Esophagus (tissue), 2 donors: Measurements from ENCODE around the gene BRMS1. TPM values are rescaled to one million over a fixed set of nuclear protein-coding genes. Genes with fewer than 3 reads are reported as not detected.
"Not testable (repeated sequence)": the region's sequence is repeated elsewhere in the genome, so short reads cannot be mapped to it uniquely, and the experiment has no call there.

ENCODE experiments used
- H3K27ac ChIP-seq, 2 donors: one replicate each; pipeline ENCODE4 v1.5.1; 2013; ENCODE audit warnings: low read depth in 2 of 2, mild to moderate bottlenecking in 2 of 2, inconsistent platforms in 1 of 2, low read length in 1 of 2, moderate library complexity in 1 of 2
- H3K27me3 ChIP-seq, 2 donors: one replicate each; pipeline ENCODE4 v1.6.1; 2013; ENCODE audit warnings: low read length in 2 of 2, control low read depth in 1 of 2, mild to moderate bottlenecking in 1 of 2; ENCODE audit not compliant: insufficient read depth in 2 of 2, control insufficient read depth in 1 of 2
- H3K36me3 ChIP-seq, 2 donors: one replicate each; pipeline ENCODE4 v1.6.1; 2013; ENCODE audit warnings: low read length in 1 of 2; ENCODE audit not compliant: control insufficient read depth in 2 of 2, insufficient read depth in 2 of 2
- H3K4me1 ChIP-seq, 2 donors: one replicate each; pipeline ENCODE4 v1.6.1; 2013; ENCODE audit warnings: low read length in 1 of 2; ENCODE audit not compliant: control insufficient read depth in 2 of 2, insufficient read depth in 2 of 2
- H3K4me3 ChIP-seq, 2 donors: one replicate each; pipeline ENCODE4 v1.5.1; 2013; ENCODE audit warnings: low read length in 2 of 2, mild to moderate bottlenecking in 2 of 2, low read depth in 1 of 2, moderate library complexity in 1 of 2
- H3K9me3 ChIP-seq, 2 donors: one replicate each; pipeline ENCODE4 v1.6.1; 2013; ENCODE audit warnings: mild to moderate bottlenecking in 2 of 2, low read depth in 1 of 2, low read length in 1 of 2, moderate library complexity in 1 of 2; ENCODE audit not compliant: control insufficient read depth in 2 of 2, insufficient read depth in 1 of 2
- WGBS, 2 donors: extraction: QIAGEN DNeasy Blood & Tissue Kit; methylation state at CpG; one replicate each; pipeline ENCODE4 v1.1.7; 2013; 5-methylcytosine and 5-hydroxymethylcytosine counted together
- polyA plus RNA-seq, 2 donors: library from polyadenylated mRNA; stranded (reverse); fragments of 200-250 nt; gene quantifications; one replicate each; pipeline ENCODE4 v1.2.3, GENCODE V29; 2013
- donor health status: healthy with polysubstance abuse.
- donor health status: Bipolar disorder and iron deficiency.

Gene BRMS1
- polyA plus RNA-seq, 2 donors, result 44.1 to 49.9 TPM

- Histone ChIP-seq H3K27me3 (no peaks in the 10 kb centered on the region), H3K36me3 (no peaks in the 10 kb centered on the region), H3K4me3 (peak overlapping the region; percentile 42 to 48), H3K9me3 (no peaks in the 10 kb centered on the region), H3K27ac (peak overlapping the region in 1 of 2 donors; percentile 96), H3K4me1 (peaks cover 5 to 15% of the 10 kb centered on the region in 2 donors)
- 27 to 30% methylated on average over 26 of the region's 26 CpGs for WGBS, 2 donors
Observed at GRCh38 chr11:66311470-66311964, 33.4 kb downstream of the BRMS1 start.

- H3K27me3 ChIP-seq, H3K36me3 ChIP-seq, H3K9me3 ChIP-seq, H3K27ac ChIP-seq, H3K4me1 ChIP-seq, H3K4me3 ChIP-seq: not testable (repeated sequence)
- WGBS, 2 donors, result 83 to 84% methylated on average over 18 of the region's 18 CpGs
Observed at GRCh38 chr11:66310803-66311440, 34.0 kb downstream of the BRMS1 start.

GRCh38 chr11:66310324-66310723, 34.6 kb downstream of the BRMS1 start:
- H3K9me3 ChIP-seq, result no peaks in the 10 kb centered on the region
- H3K4me3 ChIP-seq, result no peak overlapping the region
- H3K27ac ChIP-seq, result no peak overlapping the region
- WGBS, 2 donors, result 65 to 77% methylated on average over 8 of the region's 8 CpGs
- no peaks in the 10 kb centered on the region for H3K36me3 ChIP-seq
- peaks cover 0 to 5% of the 10 kb centered on the region in 2 donors for H3K4me1 ChIP-seq
- no peaks in the 10 kb centered on the region for H3K27me3 ChIP-seq

GRCh38 chr11:66309475-66309874, 35.4 kb downstream of the BRMS1 start:
- Histone ChIP-seq H3K36me3 (no peaks in the 10 kb centered on the region), H3K9me3 (no peaks in the 10 kb centered on the region), H3K27me3 (no peaks in the 10 kb centered on the region), H3K4me3 (no peak overlapping the region), H3K27ac (no peak overlapping the region), H3K4me1 (peaks cover 0 to 3% of the 10 kb centered on the region in 2 donors)
- WGBS, 2 donors, result 60 to 70% methylated on average over 3 of the region's 3 CpGs

- H3K27me3 ChIP-seq, result no peaks in the 10 kb centered on the region
- H3K4me1 ChIP-seq, result no peaks in the 10 kb centered on the region
- H3K27ac ChIP-seq, result no peak overlapping the region
- no peak overlapping the region for H3K4me3 ChIP-seq
- no peaks in the 10 kb centered on the region for H3K36me3 ChIP-seq
- no peaks in the 10 kb centered on the region for H3K9me3 ChIP-seq
- 89% methylated on average over 12 of the region's 12 CpGs for WGBS, 2 donors
Observed at GRCh38 chr11:66302656-66303055, 42.2 kb downstream of the BRMS1 start.

GRCh38 chr11:66299186-66299585, 45.7 kb downstream of the BRMS1 start:
- no peaks in the 10 kb centered on the region for H3K36me3 ChIP-seq
- no peaks in the 10 kb centered on the region for H3K27me3 ChIP-seq
- no peak overlapping the region for H3K27ac ChIP-seq
- WGBS, 2 donors, result 70 to 72% methylated on average over 3 of the region's 3 CpGs
- H3K4me3 ChIP-seq, result no peak overlapping the region
- H3K9me3 ChIP-seq, result no peaks in the 10 kb centered on the region
- H3K4me1 ChIP-seq, result no peaks in the 10 kb centered on the region

- Histone ChIP-seq H3K9me3 (no peaks in the 10 kb centered on the region), H3K36me3 (no peaks in the 10 kb centered on the region), H3K4me3 (no peak overlapping the region), H3K4me1 (peaks cover 0 to 3% of the 10 kb centered on the region in 2 donors), H3K27me3 (peaks cover 0 to under 1% of the 10 kb centered on the region in 2 donors), H3K27ac (no peak overlapping the region)
- 56 to 57% methylated on average over 8 of the region's 8 CpGs for WGBS, 2 donors
Observed at GRCh38 chr11:66297610-66298009, 47.3 kb downstream of the BRMS1 start.

GRCh38 chr11:66294626-66295620, 50.0 kb downstream of the BRMS1 start:
- no peak overlapping the region for H3K4me3 ChIP-seq
- WGBS, 2 donors, result 82% methylated on average over 120 to 123 of the region's 123 CpGs
- H3K36me3 ChIP-seq, result no peaks in the 10 kb centered on the region
- no peaks in the 10 kb centered on the region for H3K9me3 ChIP-seq
- H3K4me1 ChIP-seq, result peaks cover 1 to 16% of the 10 kb centered on the region in 2 donors
- H3K27me3 ChIP-seq, result peaks cover 0 to 9% of the 10 kb centered on the region in 2 donors
- H3K27ac ChIP-seq, result no peak overlapping the region

- no peak overlapping the region for H3K27ac ChIP-seq
- H3K9me3 ChIP-seq, result no peaks in the 10 kb centered on the region
- no peak overlapping the region for H3K4me3 ChIP-seq
- peaks cover 5 to 19% of the 10 kb centered on the region in 2 donors for H3K4me1 ChIP-seq
- peaks cover 0 to 9% of the 10 kb centered on the region in 2 donors for H3K27me3 ChIP-seq
- no peaks in the 10 kb centered on the region for H3K36me3 ChIP-seq
- 78 to 79% methylated on average over 29 to 30 of the region's 30 CpGs for WGBS, 2 donors
Observed at GRCh38 chr11:66293777-66294625, 50.9 kb downstream of the BRMS1 start.
